ENCODE measurements around the gene LIN28A.

DNA sequence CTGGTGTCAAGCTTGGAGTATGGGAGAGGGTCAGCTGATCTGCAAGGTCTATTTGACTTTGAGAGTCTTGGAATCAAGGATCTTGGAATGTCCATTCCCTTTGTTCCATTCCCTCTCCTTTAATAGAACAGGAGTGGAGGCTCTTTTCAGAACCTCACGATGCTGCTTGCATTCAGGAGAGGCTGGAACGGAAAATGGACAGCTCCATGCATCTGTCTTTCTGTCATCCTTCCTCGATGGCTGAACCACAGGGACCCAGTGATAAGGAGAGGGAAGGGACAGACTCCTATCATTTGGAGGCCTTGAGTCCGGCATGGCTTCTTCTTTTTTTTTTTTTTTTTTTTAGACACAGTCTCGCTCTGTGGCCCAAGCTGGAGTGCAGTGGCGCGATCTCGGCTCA lies 14.9 kb upstream of the LIN28A start:
- TF ChIP-seq, protein P1, sequence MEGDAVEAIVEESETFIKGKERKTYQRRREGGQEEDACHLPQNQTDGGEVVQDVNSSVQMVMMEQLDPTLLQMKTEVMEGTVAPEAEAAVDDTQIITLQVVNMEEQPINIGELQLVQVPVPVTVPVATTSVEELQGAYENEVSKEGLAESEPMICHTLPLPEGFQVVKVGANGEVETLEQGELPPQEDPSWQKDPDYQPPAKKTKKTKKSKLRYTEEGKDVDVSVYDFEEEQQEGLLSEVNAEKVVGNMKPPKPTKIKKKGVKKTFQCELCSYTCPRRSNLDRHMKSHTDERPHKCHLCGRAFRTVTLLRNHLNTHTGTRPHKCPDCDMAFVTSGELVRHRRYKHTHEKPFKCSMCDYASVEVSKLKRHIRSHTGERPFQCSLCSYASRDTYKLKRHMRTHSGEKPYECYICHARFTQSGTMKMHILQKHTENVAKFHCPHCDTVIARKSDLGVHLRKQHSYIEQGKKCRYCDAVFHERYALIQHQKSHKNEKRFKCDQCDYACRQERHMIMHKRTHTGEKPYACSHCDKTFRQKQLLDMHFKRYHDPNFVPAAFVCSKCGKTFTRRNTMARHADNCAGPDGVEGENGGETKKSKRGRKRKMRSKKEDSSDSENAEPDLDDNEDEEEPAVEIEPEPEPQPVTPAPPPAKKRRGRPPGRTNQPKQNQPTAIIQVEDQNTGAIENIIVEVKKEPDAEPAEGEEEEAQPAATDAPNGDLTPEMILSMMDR (IDR thresholded peaks at IDR 0.05): no peak
- TF ChIP-seq POLR2A (IDR thresholded peaks at IDR 0.05): no peak
- TF ChIP-seq POLR2AphosphoS5 (IDR thresholded peaks at IDR 0.05): no peak

Data from transverse colon (tissue), 4 donors.